Right lobe of liver (tissue), 6 donors: ENCODE results near the gene GLIS1. TPM values are rescaled to one million over a fixed set of nuclear protein-coding genes. Genes with fewer than 3 reads are reported as not detected.

Experiments used
- ATAC-seq, 4 donors: fragments of 200-7000 bp; cut with Tn5 transposase; one replicate each; pipeline ENCODE4 v1.9.1; 2020; ENCODE audit warnings: mild to moderate bottlenecking in 4 of 4, moderate library complexity in 4 of 4
- DNase-seq, 3 donors: peaks; one replicate each; pipeline ENCODE4 v3.0.0-alpha.2; 2020
- H3K27ac ChIP-seq, 3 donors: fragments of 200-600 bp; one replicate each; pipeline ENCODE4 v1.8.0; 2022
- H3K27me3 ChIP-seq, 2 donors: fragments of 200-600 bp; one replicate each; pipeline ENCODE4 v1.8.0; 2022
- H3K36me3 ChIP-seq, 4 donors: fragments of 200-600 bp; sonication (generic) in 1 of 4; one replicate each; pipeline versions ENCODE4 v1.5.1 to v1.8.0; 2017 to 2022; ENCODE audit warnings: control low read depth in 1 of 4
- H3K4me1 ChIP-seq, 4 donors: fragments of 200-600 bp; sonication (generic) in 1 of 4; one replicate each; pipeline versions ENCODE4 v1.5.1 to v1.8.0; 2017 to 2022; ENCODE audit warnings: control low read depth in 1 of 4
- H3K4me3 ChIP-seq, 3 donors: fragments of 200-600 bp; one replicate each; pipeline ENCODE4 v1.8.0; 2022
- H3K9me3 ChIP-seq, 4 donors: fragments of 200-600 bp; sonication (generic) in 1 of 4; one replicate each; pipeline versions ENCODE4 v1.5.1 to v1.8.0; 2017 to 2022; ENCODE audit warnings: control low read depth in 1 of 4
- POLR2A ChIP-seq: fragments of 450-650 bp; IDR thresholded peaks from one replicate; pipeline ENCODE4 v1.6.1; 2017; ENCODE audit warnings: antibody characterized with exemption, mild to moderate bottlenecking
- WGBS: methylation state at CpG from one replicate; pipeline ENCODE4 v1.1.6; 2018; ENCODE audit warnings: low coverage, low lambda C conversion rate; ENCODE audit not compliant: insufficient coverage; ENCODE audit errors: missing lambda C conversion rate; 5-methylcytosine and 5-hydroxymethylcytosine counted together
- intact Hi-C, 2 donors: fragments of 100-400 bp; cut with DNase I; formaldehyde crosslinking; loops; one replicate each; pipeline versions ENCODE4 v1.11.2 to v1.14.1; 2022
- total RNA-seq, 6 experiments: library from RNA; depleted of rRNA in 2 of 6; stranded (reverse); fragments of >200 nt in 2 of 6; fragmentation: NEBNext Ultra II Directional in 3 of 6; extraction: Animal tissue kit (Norgen Biotek cat#: 25700) in 3 of 6; gene quantifications; one replicate each; pipeline versions ENCODE4 v1.1.0 to v1.2.4, GENCODE V29; 2016 to 2023
- TF ChIP-seq, protein P1 (sequence below), 4 donors: fragments of 200-600 bp in 3 of 4; fragments of 450-650 bp in 1 of 4; IDR thresholded peaks; one replicate each; pipeline versions ENCODE4 v1.5.1 to v1.8.0; 2016 to 2022; ENCODE audit warnings: antibody characterized with exemption in 4 of 4, mild to moderate bottlenecking in 2 of 4
- donor health status: DM: no; HTN: yes; CAD: no.
- donor health status: DM: no; HTN: no; CAD: no.
- donor health status: DM: no; HTN: no; CAD: no.
- donor health status: DM: no; HTN: yes; CAD: no.
- donor health status: DM: no; HTN: yes; CAD: no.

GLIS1 gene
- total RNA-seq, 6 experiments from 2014 or later: not detected

GRCh38 chr1:53740621-53741105 is 1.7 kb upstream of the GLIS1 start:
- 46% methylated on average over 2 of the region's 8 CpGs for WGBS
- intact Hi-C loops: no loop called here
- Histone ChIP-seq H3K4me1 (peaks cover 0 to 9% (median 0%) of the 10 kb centered on the region in 4 donors), H3K4me3 (no peak overlapping the region), H3K9me3 (no peaks in the 10 kb centered on the region), H3K27me3 (peaks cover 0 to 6% of the 10 kb centered on the region in 2 donors), H3K36me3 (no peaks in the 10 kb centered on the region), H3K27ac (no peak overlapping the region)
- ATAC-seq (no peak), DNase-seq (no peak)
- no peak for TF ChIP-seq POLR2A

DNA sequence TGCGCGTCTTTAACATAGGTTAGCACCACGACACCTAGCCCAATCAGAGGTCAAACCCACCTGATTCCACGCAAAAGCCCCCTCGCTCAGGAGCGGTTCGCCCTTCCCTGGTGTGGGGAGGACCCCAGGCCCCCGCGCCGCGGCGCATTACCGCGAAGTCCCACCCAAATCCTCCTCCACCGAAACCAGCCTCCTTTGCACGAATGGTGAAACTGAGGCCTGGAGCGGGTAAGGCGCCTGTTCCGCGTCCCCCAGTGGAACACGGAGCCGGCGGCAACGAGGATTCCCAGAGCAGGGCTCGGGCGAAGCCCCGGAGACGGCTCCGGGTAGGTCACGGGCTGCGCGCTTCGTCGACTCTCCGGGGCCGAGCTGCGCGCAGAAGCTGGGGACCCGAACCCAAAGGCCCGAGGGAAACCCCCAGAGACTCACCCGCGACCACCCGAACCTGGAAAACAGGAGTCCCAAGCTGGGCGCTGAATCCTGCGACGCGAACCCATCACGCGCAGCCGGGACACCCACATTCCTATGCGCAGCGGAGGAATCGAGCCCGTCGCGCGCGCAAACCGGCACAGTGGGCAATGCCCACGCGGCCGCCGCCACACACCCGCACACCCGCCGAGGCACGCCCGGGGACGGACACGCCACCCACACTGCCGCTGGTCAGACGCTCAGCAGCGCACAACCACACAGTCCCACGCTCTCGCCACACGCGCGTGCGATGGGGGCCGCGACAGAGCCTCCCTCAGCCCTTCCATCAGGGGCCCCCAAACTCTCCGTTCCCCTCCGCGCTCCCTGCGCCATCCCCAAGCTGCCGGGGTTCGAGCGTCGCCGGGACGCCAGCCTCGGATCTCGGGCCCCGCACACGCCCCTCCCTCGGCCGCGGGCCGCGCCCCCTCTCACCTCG is 507 bp downstream of the GLIS1 start:
- Histone ChIP-seq H3K27me3 (peaks cover 0 to 6% of the 10 kb centered on the region in 2 donors), H3K27ac (no peak overlapping the region), H3K36me3 (no peaks in the 10 kb centered on the region), H3K4me3 (peak overlapping the region; percentile 37 to 56 (median 43)), H3K9me3 (no peaks in the 10 kb centered on the region), H3K4me1 (peaks cover 0 to 9% (median 0%) of the 10 kb centered on the region in 4 donors)
- TF ChIP-seq, protein P1, sequence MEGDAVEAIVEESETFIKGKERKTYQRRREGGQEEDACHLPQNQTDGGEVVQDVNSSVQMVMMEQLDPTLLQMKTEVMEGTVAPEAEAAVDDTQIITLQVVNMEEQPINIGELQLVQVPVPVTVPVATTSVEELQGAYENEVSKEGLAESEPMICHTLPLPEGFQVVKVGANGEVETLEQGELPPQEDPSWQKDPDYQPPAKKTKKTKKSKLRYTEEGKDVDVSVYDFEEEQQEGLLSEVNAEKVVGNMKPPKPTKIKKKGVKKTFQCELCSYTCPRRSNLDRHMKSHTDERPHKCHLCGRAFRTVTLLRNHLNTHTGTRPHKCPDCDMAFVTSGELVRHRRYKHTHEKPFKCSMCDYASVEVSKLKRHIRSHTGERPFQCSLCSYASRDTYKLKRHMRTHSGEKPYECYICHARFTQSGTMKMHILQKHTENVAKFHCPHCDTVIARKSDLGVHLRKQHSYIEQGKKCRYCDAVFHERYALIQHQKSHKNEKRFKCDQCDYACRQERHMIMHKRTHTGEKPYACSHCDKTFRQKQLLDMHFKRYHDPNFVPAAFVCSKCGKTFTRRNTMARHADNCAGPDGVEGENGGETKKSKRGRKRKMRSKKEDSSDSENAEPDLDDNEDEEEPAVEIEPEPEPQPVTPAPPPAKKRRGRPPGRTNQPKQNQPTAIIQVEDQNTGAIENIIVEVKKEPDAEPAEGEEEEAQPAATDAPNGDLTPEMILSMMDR (IDR thresholded peaks at IDR 0.05): no peak
- TF ChIP-seq POLR2A: no peak
- no peak for DNase-seq
- peak in 2 of 4 donors; percentile 9 to 11 for ATAC-seq
- 2% methylated on average over 15 of the region's 101 CpGs for WGBS
- intact Hi-C loops: no loop called here

GRCh38 chr1:53737648-53738204 is 1.2 kb downstream of the GLIS1 start:
- peaks cover 0 to 6% of the 10 kb centered on the region in 2 donors for H3K27me3 ChIP-seq

GRCh38 chr1:53736290-53736689 is 2.7 kb downstream of the GLIS1 start:
- no peaks in the 10 kb centered on the region for H3K9me3 ChIP-seq
- 61% methylated on average over 11 of the region's 11 CpGs for WGBS
- no peak overlapping the region for H3K27ac ChIP-seq
- intact Hi-C loops: no loop called here
- H3K4me3 ChIP-seq: no peak overlapping the region
- TF ChIP-seq POLR2A: no peak
- TF ChIP-seq, protein P1 (IDR thresholded peaks at IDR 0.05): no peak
- DNase-seq (no peak), ATAC-seq (no peak)
- H3K27me3 ChIP-seq: peaks cover 0 to 6% of the 10 kb centered on the region in 2 donors
- no peaks in the 10 kb centered on the region for H3K36me3 ChIP-seq
- H3K4me1 ChIP-seq: peaks cover 0 to 9% (median 0%) of the 10 kb centered on the region in 4 donors

More at GRCh38 chr1:53737648-53738204, 1.2 kb downstream of the GLIS1 start:
- DNase-seq: peak in 1 of 3 donors; percentile 26
- intact Hi-C loops: no loop called here
- peaks cover 0 to 9% (median 0%) of the 10 kb centered on the region in 4 donors for H3K4me1 ChIP-seq
- ATAC-seq: no peak
- no peak overlapping the region for H3K4me3 ChIP-seq
- 10% methylated on average over 8 of the region's 58 CpGs for WGBS
- no peaks in the 10 kb centered on the region for H3K36me3 ChIP-seq
- TF ChIP-seq, protein P1 (IDR thresholded peaks at IDR 0.05): no peak
- TF ChIP-seq POLR2A: no peak
- no peaks in the 10 kb centered on the region for H3K9me3 ChIP-seq
- no peak overlapping the region for H3K27ac ChIP-seq

DNA sequence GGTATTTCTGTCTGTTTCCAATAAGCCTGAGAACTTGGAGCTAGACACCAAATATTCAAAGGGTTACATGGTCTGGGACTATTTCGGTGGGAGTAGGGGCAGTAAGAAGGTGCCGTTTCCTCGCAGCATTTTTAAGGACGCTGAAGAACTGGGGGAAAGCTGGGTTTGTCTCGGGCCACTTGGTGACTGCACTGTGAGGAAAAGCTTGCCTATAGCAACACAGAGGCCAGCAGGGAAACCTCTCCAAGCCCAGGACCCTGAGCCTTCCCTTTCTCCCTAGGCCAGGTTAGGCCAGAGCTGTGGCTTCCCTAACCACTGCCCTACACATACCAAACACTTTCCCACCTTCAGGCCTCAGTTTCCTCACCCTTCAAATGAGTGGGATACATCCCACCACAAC is 3.3 kb downstream of the GLIS1 start:
- Histone ChIP-seq H3K4me1 (peaks cover 0 to 9% (median 0%) of the 10 kb centered on the region in 4 donors), H3K27me3 (peaks cover 0 to 6% of the 10 kb centered on the region in 2 donors), H3K9me3 (no peaks in the 10 kb centered on the region), H3K4me3 (no peak overlapping the region), H3K36me3 (no peaks in the 10 kb centered on the region), H3K27ac (no peak overlapping the region)
- ATAC-seq (no peak), DNase-seq (no peak)
- 81% methylated on average over 4 of the region's 5 CpGs for WGBS
- TF ChIP-seq, protein P1 (IDR thresholded peaks at IDR 0.05): no peak
- no peak for TF ChIP-seq POLR2A
- intact Hi-C loops: no loop called here
